Muscle layer of colon (tissue), 2 donors: ENCODE data around the gene FAM83D.

Source experiments
- H3K27ac ChIP-seq: one replicate; pipeline ENCODE4 v1.7.0; 2013; ENCODE audit warnings: low read depth, mild to moderate bottlenecking, low read length, moderate library complexity
- H3K27me3 ChIP-seq, 2 donors: one replicate each; pipeline ENCODE4 v1.7.0; 2013; ENCODE audit warnings: low read length in 2 of 2, mild to moderate bottlenecking in 2 of 2; ENCODE audit not compliant: insufficient read depth in 2 of 2, control insufficient read depth in 1 of 2
- H3K36me3 ChIP-seq: one replicate; pipeline ENCODE4 v1.7.0; 2013; ENCODE audit warnings: mild to moderate bottlenecking, low read length; ENCODE audit not compliant: insufficient read depth
- H3K4me1 ChIP-seq: one replicate; pipeline ENCODE4 v1.7.0; 2013; ENCODE audit warnings: mild to moderate bottlenecking, low read length; ENCODE audit not compliant: insufficient read depth
- H3K4me3 ChIP-seq, 2 donors: one replicate each; pipeline ENCODE4 v1.7.0; 2013; ENCODE audit warnings: low read length in 2 of 2, low read depth in 1 of 2, mild to moderate bottlenecking in 1 of 2, moderate library complexity in 1 of 2
- H3K9ac ChIP-seq: one replicate; pipeline ENCODE4 v1.7.0; 2013; ENCODE audit warnings: low read length
- H3K9me3 ChIP-seq: one replicate; pipeline ENCODE4 v1.7.0; 2013; ENCODE audit warnings: mild to moderate bottlenecking, low read length
- donor health status: abdominal sarcoma.
- donor health status: Adenocarcinoma of cecum.

Gene FAM83D

GRCh38 chr20:38926142-38926933 lies at the start of gene FAM83D:
TSS of gene FAM83D (plus strand) at chr20:38926417. CDS start at chr20:38926443, 26 bp downstream.
- no peaks in the 10 kb centered on the region for H3K36me3 ChIP-seq
- peaks cover 6% of the 10 kb centered on the region for H3K4me1 ChIP-seq
- peak within 1 kb of the TSS; percentile 77 to 93 for H3K4me3 ChIP-seq
- H3K27ac ChIP-seq, result peak within 1 kb of the TSS; percentile 55
- H3K9me3 ChIP-seq, result no peaks in the 10 kb centered on the region
- no peaks in the 10 kb centered on the region for H3K27me3 ChIP-seq
- H3K9ac ChIP-seq, result peak within 1 kb of the TSS; percentile 39

GRCh38 chr20:38877483-38877882 lies 48.7 kb upstream of the FAM83D start:
- H3K4me3 ChIP-seq, result no peak overlapping the region
- H3K4me1 ChIP-seq, result no peaks in the 10 kb centered on the region
- no peaks in the 10 kb centered on the region for H3K36me3 ChIP-seq
- H3K9me3 ChIP-seq, result no peaks in the 10 kb centered on the region
- no peak overlapping the region for H3K27ac ChIP-seq
- H3K9ac ChIP-seq, result no peak overlapping the region
- peaks cover 0 to 7% of the 10 kb centered on the region in 2 donors for H3K27me3 ChIP-seq

- H3K27me3 ChIP-seq, result peaks cover 0 to 7% of the 10 kb centered on the region in 2 donors
- no peak overlapping the region for H3K27ac ChIP-seq
- H3K36me3 ChIP-seq, result no peaks in the 10 kb centered on the region
- no peak overlapping the region for H3K9ac ChIP-seq
- no peak overlapping the region for H3K4me3 ChIP-seq
- H3K9me3 ChIP-seq, result no peaks in the 10 kb centered on the region
- H3K4me1 ChIP-seq, result no peaks in the 10 kb centered on the region
Measured at GRCh38 chr20:38878866-38879265, 47.4 kb upstream of the FAM83D start.

- Histone ChIP-seq H3K27ac (no peak overlapping the region), H3K9ac (no peak overlapping the region), H3K27me3 (peaks cover 0 to 7% of the 10 kb centered on the region in 2 donors), H3K4me3 (no peak overlapping the region), H3K9me3 (no peaks in the 10 kb centered on the region), H3K36me3 (no peaks in the 10 kb centered on the region), H3K4me1 (no peaks in the 10 kb centered on the region)
Measured at GRCh38 chr20:38880952-38881735, 45.1 kb upstream of the FAM83D start.

GRCh38 chr20:38881806-38882440 lies 44.3 kb upstream of the FAM83D start:
- H3K27me3 ChIP-seq, result peaks cover 0 to 7% of the 10 kb centered on the region in 2 donors
- no peak overlapping the region for H3K4me3 ChIP-seq
- no peaks in the 10 kb centered on the region for H3K36me3 ChIP-seq
- H3K27ac ChIP-seq, result no peak overlapping the region
- no peaks in the 10 kb centered on the region for H3K4me1 ChIP-seq
- H3K9me3 ChIP-seq, result no peaks in the 10 kb centered on the region
- H3K9ac ChIP-seq, result no peak overlapping the region

- no peaks in the 10 kb centered on the region for H3K36me3 ChIP-seq
- peaks cover 0 to 7% of the 10 kb centered on the region in 2 donors for H3K27me3 ChIP-seq
- no peak overlapping the region for H3K4me3 ChIP-seq
- no peak overlapping the region for H3K9ac ChIP-seq
- H3K9me3 ChIP-seq, result no peaks in the 10 kb centered on the region
- H3K4me1 ChIP-seq, result no peaks in the 10 kb centered on the region
- no peak overlapping the region for H3K27ac ChIP-seq
Measured at GRCh38 chr20:38882600-38882999, 43.6 kb upstream of the FAM83D start.

- no peak overlapping the region for H3K4me3 ChIP-seq
- H3K4me1 ChIP-seq, result no peaks in the 10 kb centered on the region
- peaks cover 0 to 7% of the 10 kb centered on the region in 2 donors for H3K27me3 ChIP-seq
- no peaks in the 10 kb centered on the region for H3K36me3 ChIP-seq
- H3K9me3 ChIP-seq, result no peaks in the 10 kb centered on the region
- no peak overlapping the region for H3K9ac ChIP-seq
- H3K27ac ChIP-seq, result no peak overlapping the region
Measured at GRCh38 chr20:38883081-38883980, 42.9 kb upstream of the FAM83D start.

GRCh38 chr20:38883981-38884733 lies 42.1 kb upstream of the FAM83D start:
- no peaks in the 10 kb centered on the region for H3K36me3 ChIP-seq
- no peak overlapping the region for H3K9ac ChIP-seq
- no peaks in the 10 kb centered on the region for H3K9me3 ChIP-seq
- H3K27ac ChIP-seq, result no peak overlapping the region
- no peaks in the 10 kb centered on the region for H3K4me1 ChIP-seq
- peaks cover 0 to 7% of the 10 kb centered on the region in 2 donors for H3K27me3 ChIP-seq
- H3K4me3 ChIP-seq, result no peak overlapping the region

- peaks cover 0 to 7% of the 10 kb centered on the region in 2 donors for H3K27me3 ChIP-seq
- no peak overlapping the region for H3K27ac ChIP-seq
- no peaks in the 10 kb centered on the region for H3K4me1 ChIP-seq
- no peaks in the 10 kb centered on the region for H3K36me3 ChIP-seq
- no peak overlapping the region for H3K4me3 ChIP-seq
- no peak overlapping the region for H3K9ac ChIP-seq
- H3K9me3 ChIP-seq, result no peaks in the 10 kb centered on the region
Measured at GRCh38 chr20:38885357-38885756, 40.9 kb upstream of the FAM83D start.

GRCh38 chr20:38888059-38888831 lies 38.0 kb upstream of the FAM83D start:
- Histone ChIP-seq H3K9me3 (no peaks in the 10 kb centered on the region), H3K27me3 (peaks cover 0 to 5% of the 10 kb centered on the region in 2 donors), H3K9ac (no peak overlapping the region), H3K36me3 (no peaks in the 10 kb centered on the region), H3K4me3 (no peak overlapping the region), H3K4me1 (no peaks in the 10 kb centered on the region), H3K27ac (no peak overlapping the region)
